Measurements from ENCODE around the gene EBF3. TPM values are rescaled to one million over a fixed set of nuclear protein-coding genes. Genes with fewer than 3 reads are reported as not detected.

EBF3 gene
- polyA plus RNA-seq, 1 experiment: 0.32 TPM

DNA sequence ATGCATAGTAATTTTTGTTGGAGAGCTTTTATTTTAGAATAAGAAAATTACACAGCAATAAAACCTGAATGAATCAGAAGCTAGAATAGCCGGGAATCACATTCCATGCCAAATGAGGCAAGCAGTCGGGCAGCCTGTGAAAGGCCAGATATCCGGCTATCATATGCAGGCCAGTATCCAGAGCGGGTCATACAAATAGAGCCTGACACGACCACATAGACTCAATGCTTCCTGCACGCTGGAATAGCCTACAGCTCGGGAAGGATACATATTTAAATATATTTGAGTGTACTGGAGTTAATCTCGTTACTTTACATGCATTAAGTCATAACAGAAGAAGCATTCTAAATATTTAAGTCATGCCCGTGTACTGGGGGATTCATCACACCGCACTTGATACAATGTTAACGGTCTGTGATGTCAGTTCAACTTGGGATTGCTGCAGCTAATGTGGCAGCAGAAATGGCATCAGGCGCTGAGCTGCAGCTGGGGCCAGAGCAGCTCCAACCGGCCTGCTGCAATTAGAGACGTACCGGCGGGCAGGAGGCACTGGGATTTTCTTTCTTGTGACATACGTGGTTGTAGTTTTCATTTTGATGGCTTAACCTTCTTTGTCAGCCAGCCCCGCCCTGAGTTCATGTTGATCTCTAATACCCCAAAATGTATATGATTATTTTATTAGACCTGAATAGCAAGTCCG, 112.0 kb downstream of the EBF3 start:
- ChIA-PET POLR2A (no interaction called here), CTCF (no interaction called here)
- Histone ChIP-seq H3K36me3 (ENCODE audit: control insufficient read depth, insufficient read depth, low read length) (no peaks in the 10 kb centered on the region), H3K4me3 (ENCODE audit: low read depth, low read length) (no peak overlapping the region), H3K27me3 (ENCODE audit: control insufficient read depth, insufficient read depth, low read length) (no peaks in the 10 kb centered on the region)
- no peak for DNase-seq (ENCODE audit: low read depth)
- TF ChIP-seq, protein P1, sequence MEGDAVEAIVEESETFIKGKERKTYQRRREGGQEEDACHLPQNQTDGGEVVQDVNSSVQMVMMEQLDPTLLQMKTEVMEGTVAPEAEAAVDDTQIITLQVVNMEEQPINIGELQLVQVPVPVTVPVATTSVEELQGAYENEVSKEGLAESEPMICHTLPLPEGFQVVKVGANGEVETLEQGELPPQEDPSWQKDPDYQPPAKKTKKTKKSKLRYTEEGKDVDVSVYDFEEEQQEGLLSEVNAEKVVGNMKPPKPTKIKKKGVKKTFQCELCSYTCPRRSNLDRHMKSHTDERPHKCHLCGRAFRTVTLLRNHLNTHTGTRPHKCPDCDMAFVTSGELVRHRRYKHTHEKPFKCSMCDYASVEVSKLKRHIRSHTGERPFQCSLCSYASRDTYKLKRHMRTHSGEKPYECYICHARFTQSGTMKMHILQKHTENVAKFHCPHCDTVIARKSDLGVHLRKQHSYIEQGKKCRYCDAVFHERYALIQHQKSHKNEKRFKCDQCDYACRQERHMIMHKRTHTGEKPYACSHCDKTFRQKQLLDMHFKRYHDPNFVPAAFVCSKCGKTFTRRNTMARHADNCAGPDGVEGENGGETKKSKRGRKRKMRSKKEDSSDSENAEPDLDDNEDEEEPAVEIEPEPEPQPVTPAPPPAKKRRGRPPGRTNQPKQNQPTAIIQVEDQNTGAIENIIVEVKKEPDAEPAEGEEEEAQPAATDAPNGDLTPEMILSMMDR (IDR thresholded peaks at IDR 0.05; ENCODE audit: insufficient read depth, low read depth, low read length): no peak

DNA sequence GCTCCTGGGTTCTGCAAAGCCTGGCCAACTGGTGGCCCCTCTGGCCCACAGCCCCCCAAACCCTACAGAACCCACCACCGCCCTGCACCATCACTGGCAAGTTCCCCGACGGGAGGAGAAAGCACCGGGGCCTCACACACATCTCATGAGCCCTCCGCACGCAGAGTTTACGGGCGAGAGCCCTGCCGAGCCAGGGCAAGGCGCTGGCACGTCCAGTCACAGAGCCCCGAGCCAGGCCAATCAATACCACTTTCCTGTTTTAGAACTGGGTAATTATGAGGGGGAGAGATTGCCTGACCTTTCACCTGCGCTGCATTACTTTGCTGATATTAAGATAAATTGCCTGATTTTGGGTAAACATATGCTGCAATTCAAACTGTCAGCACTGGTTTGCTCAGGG, 113.3 kb downstream of the EBF3 start:
- Histone ChIP-seq H3K27me3 (ENCODE audit: control insufficient read depth, insufficient read depth, low read length) (no peaks in the 10 kb centered on the region), H3K4me3 (ENCODE audit: low read depth, low read length) (no peak overlapping the region), H3K36me3 (ENCODE audit: control insufficient read depth, insufficient read depth, low read length) (no peaks in the 10 kb centered on the region)
- no peak for DNase-seq (ENCODE audit: low read depth)
- ChIA-PET CTCF (no interaction called here), POLR2A (no interaction called here)
- TF ChIP-seq, protein P1 (IDR thresholded peaks at IDR 0.05; ENCODE audit: insufficient read depth, low read depth, low read length): no peak

DNA sequence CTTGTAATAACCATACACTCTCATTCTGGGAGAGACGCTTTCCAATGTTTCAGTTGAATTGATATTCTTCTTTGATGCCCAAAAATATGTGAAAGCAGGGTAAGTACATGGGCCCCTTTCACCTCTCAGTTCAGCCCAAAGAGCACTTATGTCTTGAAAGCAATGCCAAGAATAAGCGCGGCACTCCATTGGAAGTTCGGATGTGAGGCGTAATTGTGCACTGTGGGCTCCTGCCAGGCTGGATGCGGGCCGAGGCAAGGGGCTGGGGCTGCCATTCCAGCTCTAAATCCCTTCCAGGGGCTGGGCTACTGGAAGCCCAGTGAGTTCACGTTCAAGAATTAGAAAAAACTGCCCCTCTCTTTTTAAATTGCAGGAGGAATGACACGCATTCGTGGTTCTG, 113.8 kb downstream of the EBF3 start:
- ChIA-PET CTCF (no interaction called here), POLR2A (no interaction called here)
- Histone ChIP-seq H3K27me3 (ENCODE audit: control insufficient read depth, insufficient read depth, low read length) (no peaks in the 10 kb centered on the region), H3K36me3 (ENCODE audit: control insufficient read depth, insufficient read depth, low read length) (no peaks in the 10 kb centered on the region), H3K4me3 (ENCODE audit: low read depth, low read length) (no peak overlapping the region)
- TF ChIP-seq, protein P1 (IDR thresholded peaks at IDR 0.05; ENCODE audit: insufficient read depth, low read depth, low read length): no peak
- DNase-seq (ENCODE audit: low read depth): no peak

DNA sequence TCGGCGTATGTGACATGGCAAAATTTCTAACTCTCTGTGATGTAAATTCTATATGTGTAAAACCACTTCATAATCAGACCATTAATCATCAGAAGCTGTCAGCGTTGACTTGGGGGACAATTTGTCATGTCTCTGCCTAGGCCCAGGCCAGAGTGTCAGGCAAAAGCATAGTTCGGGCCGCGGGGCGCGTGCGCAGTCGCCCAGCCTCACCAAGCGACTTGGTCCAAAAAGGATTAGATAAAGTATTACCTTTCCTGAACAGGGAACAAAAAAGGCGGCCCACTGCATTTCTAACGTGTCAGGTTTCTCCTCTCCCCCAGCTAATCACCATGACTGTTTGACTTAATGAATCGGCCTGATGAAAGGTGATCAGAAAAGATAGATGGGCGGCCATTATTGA, 114.2 kb downstream of the EBF3 start:
- Histone ChIP-seq H3K36me3 (ENCODE audit: control insufficient read depth, insufficient read depth, low read length) (no peaks in the 10 kb centered on the region), H3K27me3 (ENCODE audit: control insufficient read depth, insufficient read depth, low read length) (no peaks in the 10 kb centered on the region), H3K4me3 (ENCODE audit: low read depth, low read length) (no peak overlapping the region)
- ChIA-PET CTCF (no interaction called here), POLR2A (no interaction called here)
- TF ChIP-seq, protein P1 (IDR thresholded peaks at IDR 0.05; ENCODE audit: insufficient read depth, low read depth, low read length): no peak
- DNase-seq (ENCODE audit: low read depth): no peak

DNA sequence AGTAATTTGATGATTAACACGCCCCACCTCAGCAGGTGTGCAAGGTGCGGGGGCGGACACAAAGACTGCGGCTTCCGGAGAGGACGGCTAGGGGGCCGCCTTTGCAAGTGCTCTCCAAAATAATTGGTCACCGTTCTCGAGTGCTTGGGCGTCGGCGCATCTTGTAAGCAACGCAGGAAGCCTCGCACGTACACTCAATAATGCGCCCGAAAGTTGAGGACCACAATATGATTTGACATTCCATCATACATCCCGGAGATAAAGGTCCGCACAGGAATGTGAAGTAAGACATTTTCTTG, 114.7 kb downstream of the EBF3 start:
- TF ChIP-seq, protein P1 (IDR thresholded peaks at IDR 0.05; ENCODE audit: insufficient read depth, low read depth, low read length): no peak
- H3K4me3 ChIP-seq (ENCODE audit: low read depth, low read length): no peak overlapping the region
- no peaks in the 10 kb centered on the region for H3K36me3 ChIP-seq (ENCODE audit: control insufficient read depth, insufficient read depth, low read length)
- no peak for DNase-seq (ENCODE audit: low read depth)
- CTCF ChIA-PET: no interaction called here
- H3K27me3 ChIP-seq (ENCODE audit: control insufficient read depth, insufficient read depth, low read length): no peaks in the 10 kb centered on the region
- POLR2A ChIA-PET: no interaction called here
